NT2/D1 (cell line): ENCODE data around the gene PRKAR2A.

ENCODE experiments used
- SUZ12 ChIP-seq: IDR thresholded peaks from 2 replicates; pipeline ENCODE4 v1.6.1; 2011; ENCODE audit not compliant: insufficient read length, insufficient read depth; ENCODE audit errors: extremely low read depth
- YY1 ChIP-seq: IDR thresholded peaks from 2 replicates; pipeline ENCODE4 v1.6.1; 2011; ENCODE audit not compliant: insufficient read length, insufficient read depth
- ZNF274 ChIP-seq: IDR thresholded peaks from 2 replicates; pipeline ENCODE4 v1.6.1; 2011; ENCODE audit warnings: mild to moderate bottlenecking, low read depth, low read length

GRCh38 chr3:48723725-48724124, 123.9 kb downstream of the PRKAR2A start:
- TF ChIP-seq ZNF274 = no peak
- no peak for TF ChIP-seq YY1
- TF ChIP-seq SUZ12 = no peak
